Measurements from ENCODE around the gene RNF220.
A peak's percentile ranks its signal among the peaks of the same experiment; 100 is the strongest.
"Not testable (repeated sequence)": the region's sequence is repeated elsewhere in the genome, so short reads cannot be mapped to it uniquely, and the experiment has no call there.

The RNF220 gene

GRCh38 chr1:44661781-44662682, 257.0 kb downstream of the RNF220 start:
- no peak for DNase-seq

- DNase-seq, result no peak
These were observed 257.6 kb downstream of the RNF220 start for GRCh38 chr1:44662683-44663030.

- no peak for DNase-seq
These were observed 258.4 kb downstream of the RNF220 start for GRCh38 chr1:44663417-44663816.

GRCh38 chr1:44664730-44665370, 259.8 kb downstream of the RNF220 start:
- peak; percentile 44 to 55 for DNase-seq

GRCh38 chr1:44666719-44667118, 261.7 kb downstream of the RNF220 start:
- DNase-seq, result not testable (repeated sequence)

GRCh38 chr1:44670751-44671640, 265.9 kb downstream of the RNF220 start:
- DNase-seq, result no peak

- DNase-seq, result no peak
These were observed 267.4 kb downstream of the RNF220 start for GRCh38 chr1:44672254-44672955.

- no peak for DNase-seq
These were observed 268.1 kb downstream of the RNF220 start for GRCh38 chr1:44672961-44673674.

GRCh38 chr1:44673675-44674112, 268.6 kb downstream of the RNF220 start:
- no peak for DNase-seq

- DNase-seq, result peak; percentile 97
These were observed 269.3 kb downstream of the RNF220 start, which contains the start of the genes ARMH1 and TMEM53 for GRCh38 chr1:44674113-44675000. Gene ARMH1, plus strand, starts transcription at chr1:44674714. Its CDS starts 14,984 bp downstream, at chr1:44689698. Gene TMEM53, minus strand, starts transcription at chr1:44674481. Its CDS starts 90 bp downstream, at chr1:44674391.

GRCh38 chr1:44675186-44675585, 270.1 kb downstream of the RNF220 start:
- DNase-seq, result no peak

GRCh38 chr1:44676484-44677200, 271.6 kb downstream of the RNF220 start:
- no peak for DNase-seq

- no peak for DNase-seq
These were observed 272.2 kb downstream of the RNF220 start for GRCh38 chr1:44677201-44677766.

- DNase-seq, result no peak
These were observed 273.1 kb downstream of the RNF220 start for GRCh38 chr1:44678120-44678519.

GRCh38 chr1:44678626-44679025, 273.6 kb downstream of the RNF220 start:
- DNase-seq, result no peak

GRCh38 chr1:44679468-44679867, 274.4 kb downstream of the RNF220 start:
- DNase-seq, result no peak

GRCh38 chr1:44681905-44682882, 277.1 kb downstream of the RNF220 start:
- no peak for DNase-seq

- no peak for DNase-seq
These were observed 277.8 kb downstream of the RNF220 start for GRCh38 chr1:44682883-44683265.
